HG03159 (cell line): ENCODE measurements around the gene SHC4.

Source experiments
- ATAC-seq: cut with Tn5 transposase; IDR thresholded peaks from one replicate; pipeline ENCODE4 v1.9.1; 2021; ENCODE audit warnings: mild to moderate bottlenecking, moderate library complexity; ENCODE audit not compliant: unreplicated experiment

Gene SHC4

DNA sequence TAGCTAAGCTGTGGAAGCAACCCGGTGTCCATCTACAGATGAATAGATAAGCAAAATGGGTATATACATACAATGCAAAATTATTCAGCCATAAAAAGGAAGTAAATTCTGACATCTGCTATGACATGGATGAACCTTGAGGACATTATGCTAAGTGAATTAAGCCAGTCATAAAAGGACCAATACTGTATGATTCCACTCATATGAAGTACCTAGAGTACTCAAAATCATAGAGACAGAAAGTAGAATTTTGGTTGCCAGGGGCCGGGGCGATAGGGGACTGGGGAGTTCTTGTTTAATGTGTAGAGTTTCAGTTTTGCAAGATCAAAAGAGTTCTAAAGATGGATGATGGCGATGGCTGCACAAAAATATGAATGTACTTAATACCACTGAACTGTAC, 75.5 kb downstream of the SHC4 start:
- ATAC-seq, result peak; percentile 60

DNA sequence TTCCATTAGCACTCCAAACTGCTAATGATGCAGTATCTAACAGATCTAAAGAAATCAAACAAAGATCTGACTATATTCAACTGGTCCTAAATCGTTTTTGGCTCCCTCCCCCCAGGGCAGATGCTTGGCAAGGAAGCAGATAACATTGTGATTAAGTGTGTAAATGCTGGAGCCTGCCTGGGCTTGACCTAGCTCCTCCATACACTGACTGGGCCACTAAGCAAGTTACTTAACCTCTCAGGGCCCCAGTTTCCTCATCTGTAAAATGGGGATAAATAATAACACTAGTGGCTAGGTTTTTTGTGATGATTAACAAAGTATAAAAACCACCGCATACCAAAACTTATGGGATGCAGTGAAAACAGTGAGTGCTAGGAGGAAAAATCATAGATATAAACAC, 76.6 kb downstream of the SHC4 start:
- ATAC-seq, result no peak

- ATAC-seq, result no peak
Observed at GRCh38 chr15:48883699-48884098, 80.0 kb downstream of the SHC4 start.

DNA sequence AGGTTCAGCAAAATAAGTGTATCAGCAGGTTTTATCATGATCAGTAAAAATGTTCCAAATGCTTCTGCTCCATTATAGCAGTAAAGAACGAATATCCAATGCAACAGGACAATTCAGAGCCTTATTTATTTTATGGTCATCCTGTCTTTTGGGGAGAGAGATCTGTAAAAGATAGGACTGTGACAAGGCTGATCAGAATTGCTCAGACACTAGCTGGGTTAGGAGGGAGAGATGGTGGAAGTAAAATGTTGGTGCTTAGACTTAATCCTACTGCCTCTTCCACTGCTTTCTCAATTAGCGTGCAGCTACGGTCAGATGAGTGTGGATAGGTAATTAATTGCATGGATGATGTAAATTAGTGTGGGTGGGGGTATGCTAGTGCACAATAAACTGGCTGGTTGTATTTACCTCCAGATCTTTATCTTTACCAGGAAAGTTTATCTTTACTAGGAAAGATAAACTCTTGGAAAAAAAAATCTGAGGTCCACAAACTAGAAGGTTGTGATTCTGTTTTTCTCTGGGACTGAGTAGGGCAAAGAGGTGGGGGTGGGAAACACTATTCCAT, 83.6 kb downstream of the SHC4 start:
- no peak for ATAC-seq

- peak; percentile 95 for ATAC-seq
Observed at GRCh38 chr15:48877630-48878595, 85.8 kb downstream of the SHC4 start, which contains the start of gene EID1. Gene EID1 (plus strand): TSS chr15:48878134. CDS start chr15:48878177, 43 bp downstream.

- ATAC-seq, result no peak
Observed at GRCh38 chr15:48876057-48876456, 87.7 kb downstream of the SHC4 start.

DNA sequence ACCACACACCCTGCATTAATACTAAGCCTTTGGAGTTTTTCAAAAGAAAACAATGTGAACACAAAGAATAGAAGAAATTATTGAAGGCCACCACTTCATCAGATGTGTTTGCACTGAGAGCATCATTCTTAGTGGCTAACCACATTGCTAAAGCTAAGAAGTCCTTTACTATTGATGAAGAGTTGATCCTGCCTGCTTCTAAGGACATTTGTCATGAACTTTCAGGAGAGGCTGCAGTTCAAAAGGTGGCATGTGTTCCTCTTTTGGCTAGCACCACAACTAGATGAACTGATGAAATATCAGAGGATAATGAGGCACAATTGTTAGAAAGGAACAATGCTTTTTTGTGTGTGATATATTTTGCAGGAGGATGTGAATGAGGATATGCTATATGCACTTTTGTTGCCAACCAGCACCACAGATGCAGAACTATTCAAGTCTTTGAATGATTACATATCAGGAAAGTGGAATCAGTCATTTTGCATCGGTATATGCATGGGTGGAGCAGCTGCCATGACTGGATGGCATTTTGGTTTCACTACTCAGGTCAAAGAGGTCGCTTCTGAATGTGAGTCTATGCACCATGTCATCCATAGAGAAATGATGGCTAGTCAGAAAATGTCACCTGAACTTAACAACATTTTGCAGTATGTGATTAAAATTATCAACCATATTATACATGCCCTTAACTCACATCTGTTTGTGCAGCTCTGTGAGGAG, 88.3 kb downstream of the SHC4 start:
- no peak for ATAC-seq

DNA sequence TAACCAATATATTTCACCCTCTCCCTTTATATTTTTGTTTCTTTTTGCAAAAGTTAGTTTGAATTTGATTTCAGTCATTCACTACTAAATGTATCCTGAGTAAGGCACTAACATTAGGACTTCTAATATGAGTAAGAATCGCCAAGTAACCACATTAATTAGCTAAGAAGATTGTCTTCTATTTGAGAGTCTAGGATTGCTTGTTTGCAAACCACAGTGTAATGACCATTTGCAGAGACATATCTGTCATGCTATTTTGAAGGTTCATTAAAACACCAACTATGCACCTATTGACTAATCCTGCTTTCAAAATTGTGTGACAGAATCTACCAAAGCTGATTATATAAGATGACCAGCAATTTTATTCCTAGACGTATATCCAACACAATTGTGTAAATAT, 91.1 kb downstream of the SHC4 start:
- no peak for ATAC-seq

DNA sequence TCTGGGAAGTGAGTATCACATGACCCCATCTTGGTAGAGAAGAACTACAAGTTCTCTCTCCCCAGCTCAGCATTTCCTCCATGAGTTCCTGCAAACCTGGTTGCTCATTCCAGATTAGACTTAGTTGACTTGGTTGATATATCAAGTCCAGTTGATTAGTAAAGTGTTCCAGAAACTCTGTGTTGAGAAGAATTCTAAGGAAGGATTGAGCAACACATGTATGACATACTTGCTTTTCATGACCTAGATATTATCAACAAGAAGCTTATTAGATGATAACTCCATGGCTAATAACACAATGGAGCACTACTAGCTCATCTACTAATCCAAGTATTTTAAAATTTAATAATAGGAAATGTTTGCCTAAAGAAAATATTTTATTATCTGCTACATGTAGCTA, 92.2 kb downstream of the SHC4 start:
- no peak for ATAC-seq

DNA sequence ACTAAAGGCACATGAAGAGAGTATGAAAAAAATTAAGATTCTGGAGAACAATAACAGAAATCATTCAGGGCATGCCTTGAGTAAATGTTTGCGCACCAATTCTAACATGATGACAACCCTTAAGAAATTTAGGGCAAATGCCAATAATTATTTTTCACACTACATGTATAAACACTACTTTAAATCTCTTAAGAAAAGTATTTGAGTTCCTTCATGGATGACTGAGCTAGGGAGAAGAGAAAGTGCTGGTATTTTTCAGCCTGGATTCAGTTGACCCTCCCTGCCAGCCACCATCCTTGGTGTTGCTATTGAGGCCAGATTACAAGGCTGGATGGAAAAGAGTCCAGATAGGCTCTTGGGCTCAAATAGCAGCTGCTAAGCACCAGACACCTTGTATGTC, 93.8 kb downstream of the SHC4 start:
- ATAC-seq, result no peak

DNA sequence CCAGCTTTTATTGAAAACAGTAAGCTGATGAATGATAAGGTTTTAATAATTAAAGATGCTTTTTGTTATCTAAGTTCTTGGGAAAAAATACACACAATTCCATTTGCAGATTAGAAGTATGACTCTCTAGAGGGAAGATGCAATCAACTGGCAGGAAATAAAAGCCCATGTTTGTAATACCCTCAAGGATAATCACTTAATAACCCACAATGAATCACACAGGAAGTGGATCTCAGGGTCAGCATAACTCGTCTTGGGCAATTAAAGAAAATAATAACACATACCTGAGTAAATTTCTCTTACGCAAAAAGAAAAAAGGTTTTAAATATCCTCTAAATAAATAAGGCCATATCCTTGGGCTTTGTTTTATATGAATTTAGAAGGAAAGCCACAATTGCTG, 95.2 kb downstream of the SHC4 start:
- no peak for ATAC-seq

DNA sequence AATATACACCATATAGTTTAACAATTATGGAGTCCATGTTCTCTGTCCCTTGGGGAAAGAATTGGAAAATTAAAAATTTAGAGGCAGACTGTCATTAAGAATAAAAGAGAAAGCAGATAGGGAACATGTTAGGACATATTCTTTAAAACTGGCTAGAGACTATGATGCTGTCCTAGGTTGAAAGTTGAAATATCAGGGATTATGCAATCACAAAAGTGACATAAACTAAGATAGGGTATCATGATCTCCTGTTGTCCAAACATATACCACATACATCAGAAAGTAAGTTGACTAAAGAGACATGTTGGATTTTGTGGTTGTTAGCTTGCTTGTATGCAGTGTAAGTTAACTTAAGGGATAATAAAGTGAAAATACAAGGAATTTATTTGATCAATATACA, 95.7 kb downstream of the SHC4 start:
- no peak for ATAC-seq

DNA sequence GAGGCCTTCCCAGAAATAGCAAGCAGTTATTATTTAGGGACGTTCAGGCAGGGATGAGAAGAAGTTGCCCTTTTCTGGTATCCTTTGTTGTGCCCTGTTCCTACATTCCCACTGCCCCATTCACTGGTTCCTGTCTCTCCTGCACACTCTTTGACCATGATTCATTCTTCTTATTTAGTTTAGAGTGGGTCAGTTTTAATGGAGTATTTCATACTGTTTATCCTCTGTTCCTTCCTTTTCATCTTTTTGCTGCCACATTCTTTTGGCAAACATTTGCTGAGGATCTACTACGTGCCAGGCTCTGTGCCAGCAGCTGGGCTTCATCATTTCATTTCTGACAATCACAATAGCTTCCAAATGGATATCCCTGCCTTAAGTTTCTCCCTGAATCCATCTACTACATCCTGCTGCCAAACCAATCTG, 97.6 kb downstream of the SHC4 start:
- no peak for ATAC-seq

GRCh38 chr15:48865370-48866079, 98.2 kb downstream of the SHC4 start:
- no peak for ATAC-seq

- ATAC-seq, result no peak
Observed at GRCh38 chr15:48862705-48863104, 101.0 kb downstream of the SHC4 start.

- ATAC-seq, result peak; percentile 67
Observed at GRCh38 chr15:48861813-48862431, 101.8 kb downstream of the SHC4 start.

- no peak for ATAC-seq
Observed at GRCh38 chr15:48859426-48859825, 104.3 kb downstream of the SHC4 start.

- ATAC-seq, result no peak
Observed at GRCh38 chr15:48858401-48858800, 105.3 kb downstream of the SHC4 start.

- no peak for ATAC-seq
Observed at GRCh38 chr15:48856942-48857341, 106.8 kb downstream of the SHC4 start.
